GM21526 (cell line): ENCODE data around the gene MAPKAPK2.

Source experiments
- ATAC-seq: cut with Tn5 transposase; IDR thresholded peaks from one replicate; pipeline ENCODE4 v1.9.1; 2021; ENCODE audit warnings: moderate library complexity; ENCODE audit not compliant: unreplicated experiment, low FRiP score

The MAPKAPK2 gene

GRCh38 chr1:206700445-206701036 lies 15.8 kb downstream of the MAPKAPK2 start:
- ATAC-seq: no peak

GRCh38 chr1:206702260-206702659 lies 17.6 kb downstream of the MAPKAPK2 start:
- ATAC-seq: no peak

- ATAC-seq: no peak
Observed at GRCh38 chr1:206702803-206703202, 18.1 kb downstream of the MAPKAPK2 start.

GRCh38 chr1:206703661-206704060 lies 19.0 kb downstream of the MAPKAPK2 start:
- ATAC-seq: no peak

- ATAC-seq: no peak
Observed at GRCh38 chr1:206704226-206704625, 19.5 kb downstream of the MAPKAPK2 start.

GRCh38 chr1:206705191-206705590 lies 20.5 kb downstream of the MAPKAPK2 start:
- no peak for ATAC-seq

- no peak for ATAC-seq
Observed at GRCh38 chr1:206705726-206706297, 21.1 kb downstream of the MAPKAPK2 start.

- no peak for ATAC-seq
Observed at GRCh38 chr1:206706298-206706791, 21.6 kb downstream of the MAPKAPK2 start.

GRCh38 chr1:206706806-206707366 lies 22.2 kb downstream of the MAPKAPK2 start:
- ATAC-seq: no peak

GRCh38 chr1:206708058-206708457 lies 23.4 kb downstream of the MAPKAPK2 start:
- no peak for ATAC-seq

- no peak for ATAC-seq
Observed at GRCh38 chr1:206708882-206709281, 24.2 kb downstream of the MAPKAPK2 start.

GRCh38 chr1:206709322-206709721 lies 24.6 kb downstream of the MAPKAPK2 start:
- ATAC-seq: no peak

- ATAC-seq: no peak
Observed at GRCh38 chr1:206709772-206710459, 25.2 kb downstream of the MAPKAPK2 start.

- no peak for ATAC-seq
Observed at GRCh38 chr1:206710460-206710823, 25.7 kb downstream of the MAPKAPK2 start.

GRCh38 chr1:206713070-206713469 lies 28.4 kb downstream of the MAPKAPK2 start:
- no peak for ATAC-seq

GRCh38 chr1:206713910-206714312 lies 29.2 kb downstream of the MAPKAPK2 start:
- no peak for ATAC-seq

GRCh38 chr1:206714331-206715058 lies 29.8 kb downstream of the MAPKAPK2 start:
- no peak for ATAC-seq

- no peak for ATAC-seq
Observed at GRCh38 chr1:206715120-206715519, 30.4 kb downstream of the MAPKAPK2 start.

- ATAC-seq: no peak
Observed at GRCh38 chr1:206715552-206716158, 30.9 kb downstream of the MAPKAPK2 start.

- ATAC-seq: no peak
Observed at GRCh38 chr1:206716159-206716869, 31.6 kb downstream of the MAPKAPK2 start.
